ENCODE measurements around the gene RNF187. TPM values are rescaled to one million over a fixed set of nuclear protein-coding genes. Genes with fewer than 3 reads are reported as not detected.

RNF187 gene
- polyA plus RNA-seq, 1 donor from 2014 or later = 13.0 TPM

Other genes with a start within 250 kb of the RNF187 start
- gene TRIM11, start 80.5 kb upstream of the RNF187 start, polyA plus RNA-seq = 20.5 TPM
- not detected for gene TRIM17, start 70.5 kb upstream of the RNF187 start, polyA plus RNA-seq
- not detected for gene RHOU, start 248.1 kb downstream of the RNF187 start, polyA plus RNA-seq